ENCODE data around the gene FILIP1. TPM values are rescaled to one million over a fixed set of nuclear protein-coding genes. Genes with fewer than 3 reads are reported as not detected.

Gene FILIP1
- total and polyA plus RNA-seq, 2 donors (not counting 1 experiment from before 2014, with no cell fraction given) = 0.33 to 2.3 TPM

DNA sequence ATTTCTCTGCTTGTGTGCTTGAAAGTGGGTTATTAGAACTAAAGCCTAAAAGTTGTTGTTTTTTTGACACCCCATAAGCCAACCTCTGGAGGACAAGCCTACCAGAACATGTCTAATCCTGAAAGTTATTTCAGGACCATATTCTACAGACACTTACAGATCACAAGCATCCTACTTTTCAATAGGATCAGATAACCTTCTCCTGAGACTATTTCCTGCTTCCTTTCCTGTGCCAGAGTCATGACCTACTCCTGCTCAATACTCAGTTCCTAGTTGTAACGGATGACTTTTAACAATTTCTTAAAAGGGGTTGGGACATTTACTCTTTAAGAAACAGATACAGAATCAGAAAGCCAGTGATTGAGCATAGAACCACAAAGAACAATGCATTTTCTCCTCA, 5.3 kb upstream of the FILIP1 start:
- Histone ChIP-seq H3K4me2 (ENCODE audit: extremely low read depth, insufficient read depth, low read length) (no peak overlapping the region), H3K79me2 (ENCODE audit: control insufficient read depth, insufficient read depth, low read length) (no peaks in the 10 kb centered on the region), H3K27ac (ENCODE audit: insufficient read depth, low read length) (no peak overlapping the region), H2AFZ (ENCODE audit: low read length) (no peak overlapping the region), H3K9ac (ENCODE audit: insufficient read depth, low read length) (no peak overlapping the region), H3K4me3 (replicated peaks in 1 of 4; ENCODE audit: control extremely low read depth in 1 of 4, insufficient read depth in 1 of 4, low read depth in 3 of 4, low read length in 4 of 4) (no peak overlapping the region), H3K9me3 (ENCODE audit: control insufficient read depth, insufficient read depth, low read depth, low read length) (no peaks in the 10 kb centered on the region), H3K4me1 (ENCODE audit: control insufficient read depth, extremely low read depth, insufficient read depth, low read length) (peaks cover 2% of the 10 kb centered on the region), H3K27me3 (ENCODE audit: control insufficient read depth, insufficient read depth, low read length) (no peaks in the 10 kb centered on the region), H4K20me1 (ENCODE audit: control insufficient read depth, extremely low read depth, insufficient read depth, low read length) (no peaks in the 10 kb centered on the region), H3K36me3 (ENCODE audit: control insufficient read depth, insufficient read depth, low read length) (no peaks in the 10 kb centered on the region)
- no peak for DNase-seq (ENCODE audit: low read depth in 2 of 2)
- no peak for TF ChIP-seq EZH2 (IDR thresholded peaks at IDR 0.05; ENCODE audit: low read length, missing control alignments)
- TF ChIP-seq, protein P1, sequence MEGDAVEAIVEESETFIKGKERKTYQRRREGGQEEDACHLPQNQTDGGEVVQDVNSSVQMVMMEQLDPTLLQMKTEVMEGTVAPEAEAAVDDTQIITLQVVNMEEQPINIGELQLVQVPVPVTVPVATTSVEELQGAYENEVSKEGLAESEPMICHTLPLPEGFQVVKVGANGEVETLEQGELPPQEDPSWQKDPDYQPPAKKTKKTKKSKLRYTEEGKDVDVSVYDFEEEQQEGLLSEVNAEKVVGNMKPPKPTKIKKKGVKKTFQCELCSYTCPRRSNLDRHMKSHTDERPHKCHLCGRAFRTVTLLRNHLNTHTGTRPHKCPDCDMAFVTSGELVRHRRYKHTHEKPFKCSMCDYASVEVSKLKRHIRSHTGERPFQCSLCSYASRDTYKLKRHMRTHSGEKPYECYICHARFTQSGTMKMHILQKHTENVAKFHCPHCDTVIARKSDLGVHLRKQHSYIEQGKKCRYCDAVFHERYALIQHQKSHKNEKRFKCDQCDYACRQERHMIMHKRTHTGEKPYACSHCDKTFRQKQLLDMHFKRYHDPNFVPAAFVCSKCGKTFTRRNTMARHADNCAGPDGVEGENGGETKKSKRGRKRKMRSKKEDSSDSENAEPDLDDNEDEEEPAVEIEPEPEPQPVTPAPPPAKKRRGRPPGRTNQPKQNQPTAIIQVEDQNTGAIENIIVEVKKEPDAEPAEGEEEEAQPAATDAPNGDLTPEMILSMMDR (conservative IDR thresholded peaks at IDR 0.05 in 1 of 2, IDR thresholded peaks at IDR 0.05 in 1 of 2; ENCODE audit: low read depth in 1 of 2, low read length in 2 of 2) = no peak

DNA sequence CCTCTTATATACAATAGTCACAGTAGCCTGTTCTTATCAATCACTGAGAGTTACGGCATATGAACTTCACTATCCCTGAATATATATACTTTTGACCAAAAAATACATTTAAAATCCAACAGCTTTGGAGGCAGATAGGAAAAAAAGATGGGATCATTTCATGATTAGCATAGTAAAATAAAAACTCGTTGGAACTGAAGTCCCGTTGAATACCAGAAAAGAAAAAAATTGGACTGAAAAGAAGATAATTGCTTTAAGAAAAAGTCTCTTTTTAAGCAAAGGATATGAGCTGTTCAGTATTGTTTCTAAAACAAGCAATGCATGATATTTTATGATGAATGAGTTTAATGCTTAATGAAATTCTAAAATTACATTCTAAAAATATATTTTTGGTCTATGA, 4.4 kb upstream of the FILIP1 start:
- no peak for DNase-seq (ENCODE audit: low read depth in 2 of 2)
- no peak overlapping the region for H3K4me3 ChIP-seq (replicated peaks in 1 of 4; ENCODE audit: control extremely low read depth in 1 of 4, insufficient read depth in 1 of 4, low read depth in 3 of 4, low read length in 4 of 4)
- H3K36me3 ChIP-seq (ENCODE audit: control insufficient read depth, insufficient read depth, low read length) = no peaks in the 10 kb centered on the region
- no peak for TF ChIP-seq EZH2 (IDR thresholded peaks at IDR 0.05; ENCODE audit: low read length, missing control alignments)
- TF ChIP-seq, protein P1 (conservative IDR thresholded peaks at IDR 0.05 in 1 of 2, IDR thresholded peaks at IDR 0.05 in 1 of 2; ENCODE audit: low read depth in 1 of 2, low read length in 2 of 2) = no peak
- H3K9me3 ChIP-seq (ENCODE audit: control insufficient read depth, insufficient read depth, low read depth, low read length) = no peaks in the 10 kb centered on the region
- no peaks in the 10 kb centered on the region for H3K79me2 ChIP-seq (ENCODE audit: control insufficient read depth, insufficient read depth, low read length)
- H3K9ac ChIP-seq (ENCODE audit: insufficient read depth, low read length) = no peak overlapping the region
- no peak overlapping the region for H3K27ac ChIP-seq (ENCODE audit: insufficient read depth, low read length)
- H3K4me2 ChIP-seq (ENCODE audit: extremely low read depth, insufficient read depth, low read length) = no peak overlapping the region
- H4K20me1 ChIP-seq (ENCODE audit: control insufficient read depth, extremely low read depth, insufficient read depth, low read length) = no peaks in the 10 kb centered on the region
- H2AFZ ChIP-seq (ENCODE audit: low read length) = no peak overlapping the region
- H3K4me1 ChIP-seq (ENCODE audit: control insufficient read depth, extremely low read depth, insufficient read depth, low read length) = peaks cover 2% of the 10 kb centered on the region
- no peaks in the 10 kb centered on the region for H3K27me3 ChIP-seq (ENCODE audit: control insufficient read depth, insufficient read depth, low read length)

DNA sequence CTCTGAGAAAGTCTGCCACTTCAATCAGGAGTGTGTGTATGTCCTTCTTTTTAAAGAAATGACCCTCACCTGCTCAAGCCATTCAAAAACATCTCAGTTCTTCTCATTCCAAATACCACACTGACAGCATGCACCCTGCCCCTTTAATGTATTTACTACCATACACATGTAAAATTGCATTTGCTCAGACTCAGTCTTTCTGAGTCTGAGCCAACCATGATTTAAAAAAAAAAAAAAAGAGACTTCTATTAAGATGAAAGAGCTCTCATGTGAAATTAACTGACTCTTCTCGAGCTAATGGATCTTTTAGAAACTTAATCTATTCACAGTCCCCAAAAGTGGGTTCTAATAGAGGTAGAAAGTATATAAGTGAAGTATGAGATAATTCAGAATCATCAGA, 1.4 kb upstream of the FILIP1 start:
- peaks cover 2% of the 10 kb centered on the region for H3K4me1 ChIP-seq (ENCODE audit: control insufficient read depth, extremely low read depth, insufficient read depth, low read length)
- H3K36me3 ChIP-seq (ENCODE audit: control insufficient read depth, insufficient read depth, low read length) = no peaks in the 10 kb centered on the region
- no peaks in the 10 kb centered on the region for H3K9me3 ChIP-seq (ENCODE audit: control insufficient read depth, insufficient read depth, low read depth, low read length)
- no peaks in the 10 kb centered on the region for H3K79me2 ChIP-seq (ENCODE audit: control insufficient read depth, insufficient read depth, low read length)
- no peak overlapping the region for H2AFZ ChIP-seq (ENCODE audit: low read length)
- no peak overlapping the region for H3K4me3 ChIP-seq (replicated peaks in 1 of 4; ENCODE audit: control extremely low read depth in 1 of 4, insufficient read depth in 1 of 4, low read depth in 3 of 4, low read length in 4 of 4)
- no peak overlapping the region for H3K4me2 ChIP-seq (ENCODE audit: extremely low read depth, insufficient read depth, low read length)
- no peaks in the 10 kb centered on the region for H4K20me1 ChIP-seq (ENCODE audit: control insufficient read depth, extremely low read depth, insufficient read depth, low read length)
- no peak overlapping the region for H3K9ac ChIP-seq (ENCODE audit: insufficient read depth, low read length)
- TF ChIP-seq EZH2 (IDR thresholded peaks at IDR 0.05; ENCODE audit: low read length, missing control alignments) = no peak
- TF ChIP-seq, protein P1 (conservative IDR thresholded peaks at IDR 0.05 in 1 of 2, IDR thresholded peaks at IDR 0.05 in 1 of 2; ENCODE audit: low read depth in 1 of 2, low read length in 2 of 2) = no peak
- H3K27me3 ChIP-seq (ENCODE audit: control insufficient read depth, insufficient read depth, low read length) = no peaks in the 10 kb centered on the region
- DNase-seq (ENCODE audit: low read depth in 2 of 2) = no peak
- H3K27ac ChIP-seq (ENCODE audit: insufficient read depth, low read length) = no peak overlapping the region

Data from fibroblast of lung (primary cell).